A673 (cell line): ENCODE data around the gene SLN. TPM values are rescaled to one million over a fixed set of nuclear protein-coding genes. Genes with fewer than 3 reads are reported as not detected.

Source experiments
- BruUV-seq: library from RNA; stranded (reverse); fragments of 400-500 nt; replicated peaks from 2 replicates; lab custom pipeline; 2021; lab: Mats Ljungman, UMichigan
- CTCF ChIA-PET: fragments of 300-600 bp; sonication (Branson Sonifier 250); formaldehyde crosslinking; loops from one replicate; lab custom pipeline; 2022; ENCODE audit warnings: antibody characterized with exemption; lab: Charles Lee
- POLR2A ChIA-PET: fragments of 300-600 bp; sonication (Branson Sonifier 250); formaldehyde crosslinking; loops from one replicate; lab custom pipeline; 2022; ENCODE audit warnings: antibody characterized with exemption; ENCODE audit not compliant: low non-redundant PET; lab: Charles Lee
- DNase-seq: peaks from one replicate; pipeline ENCODE4 v3.0.0-alpha.2; 2015; ENCODE audit warnings: low spot score
- H3K27ac ChIP-seq: fragments of 200-600 bp; sonication (generic); 2 replicates; pipeline ENCODE4 v1.5.1; 2016; ENCODE audit warnings: mixed run types, low read depth, mild to moderate bottlenecking, mixed read lengths, antibody characterized with exemption, low read length; ENCODE audit not compliant: poor library complexity, severe bottlenecking
- H3K27me3 ChIP-seq: fragments of 200-600 bp; sonication (generic); replicated peaks from 2 replicates; pipeline ENCODE4 v1.6.1; 2017; ENCODE audit warnings: mixed run types, low read depth, mild to moderate bottlenecking, mixed read lengths, antibody characterized with exemption, low read length; ENCODE audit not compliant: insufficient read depth, poor library complexity
- H3K36me3 ChIP-seq: fragments of 200-600 bp; sonication (generic); 2 replicates; pipeline ENCODE4 v1.6.1; 2016; ENCODE audit warnings: mixed run types, mild to moderate bottlenecking, mixed read lengths, antibody characterized with exemption, low read length; ENCODE audit not compliant: insufficient read depth, poor library complexity, severe bottlenecking
- H3K4me1 ChIP-seq: fragments of 200-600 bp; sonication (generic); 2 replicates; pipeline ENCODE4 v1.6.1; 2017; ENCODE audit warnings: mixed run types, mild to moderate bottlenecking, mixed read lengths, antibody characterized with exemption, low read length; ENCODE audit not compliant: insufficient read depth, poor library complexity, severe bottlenecking
- H3K4me3 ChIP-seq: fragments of 200-600 bp; sonication (generic); 2 replicates; pipeline ENCODE4 v1.5.1; 2016; ENCODE audit warnings: low read depth, mixed run types, mild to moderate bottlenecking, mixed read lengths, low read length; ENCODE audit not compliant: poor library complexity, severe bottlenecking
- H3K9me3 ChIP-seq: fragments of 200-600 bp; sonication (generic); 2 replicates; pipeline ENCODE4 v1.6.1; 2016; ENCODE audit warnings: mixed run types, low read depth, mild to moderate bottlenecking, mixed read lengths, antibody characterized with exemption, low read length; ENCODE audit not compliant: poor library complexity, severe bottlenecking
- EZH2 ChIP-seq: fragments of 200-600 bp; sonication (generic); IDR thresholded peaks from 2 replicates; pipeline ENCODE4 v1.6.1; 2017; ENCODE audit warnings: borderline replicate concordance, low read depth, mild to moderate bottlenecking, mixed read lengths, antibody characterized with exemption, low read length; ENCODE audit not compliant: poor library complexity, severe bottlenecking
- intact Hi-C: fragments of 100-400 bp; cut with micrococcal nuclease; formaldehyde crosslinking; loops from one replicate; pipeline ENCODE4 v1.10.0; 2022; ENCODE audit not compliant: unreplicated experiment
- total RNA-seq: library from RNA; stranded (reverse); gene quantifications from 2 replicates; pipeline ENCODE4 v1.2.3, GENCODE V29; 2021
- TF ChIP-seq, protein P1 (sequence below): fragments of 300-800, 200-600 bp; sonication (generic); conservative IDR thresholded peaks from 2 replicates; pipeline ENCODE4 v1.5.1; 2017; ENCODE audit warnings: low read depth, mild to moderate bottlenecking, antibody characterized with exemption, low read length, moderate library complexity, mixed read lengths

SLN gene
- total RNA-seq, 1 experiment from 2014 or later = 0.58 TPM

- no peaks in the 10 kb centered on the region for H3K9me3 ChIP-seq
- no peak for DNase-seq
- no peak overlapping the region for H3K27ac ChIP-seq
- TF ChIP-seq, protein P1, sequence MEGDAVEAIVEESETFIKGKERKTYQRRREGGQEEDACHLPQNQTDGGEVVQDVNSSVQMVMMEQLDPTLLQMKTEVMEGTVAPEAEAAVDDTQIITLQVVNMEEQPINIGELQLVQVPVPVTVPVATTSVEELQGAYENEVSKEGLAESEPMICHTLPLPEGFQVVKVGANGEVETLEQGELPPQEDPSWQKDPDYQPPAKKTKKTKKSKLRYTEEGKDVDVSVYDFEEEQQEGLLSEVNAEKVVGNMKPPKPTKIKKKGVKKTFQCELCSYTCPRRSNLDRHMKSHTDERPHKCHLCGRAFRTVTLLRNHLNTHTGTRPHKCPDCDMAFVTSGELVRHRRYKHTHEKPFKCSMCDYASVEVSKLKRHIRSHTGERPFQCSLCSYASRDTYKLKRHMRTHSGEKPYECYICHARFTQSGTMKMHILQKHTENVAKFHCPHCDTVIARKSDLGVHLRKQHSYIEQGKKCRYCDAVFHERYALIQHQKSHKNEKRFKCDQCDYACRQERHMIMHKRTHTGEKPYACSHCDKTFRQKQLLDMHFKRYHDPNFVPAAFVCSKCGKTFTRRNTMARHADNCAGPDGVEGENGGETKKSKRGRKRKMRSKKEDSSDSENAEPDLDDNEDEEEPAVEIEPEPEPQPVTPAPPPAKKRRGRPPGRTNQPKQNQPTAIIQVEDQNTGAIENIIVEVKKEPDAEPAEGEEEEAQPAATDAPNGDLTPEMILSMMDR = no peak
- TF ChIP-seq EZH2 = no peak
- ChIA-PET CTCF (no interaction called here), POLR2A (interaction anchor here (0.5 kb wide), 1 partner anchor 18 kb away, joined by 3 read pairs; no protein-coding TSS in a partner anchor)
- intact Hi-C loops = no loop called here
- no peaks in the 10 kb centered on the region for H3K4me1 ChIP-seq
- peaks cover 2% of the 10 kb centered on the region for H3K27me3 ChIP-seq
- no TSS peak for BruUV-seq
- H3K36me3 ChIP-seq = no peaks in the 10 kb centered on the region
- H3K4me3 ChIP-seq = no peak overlapping the region
Observed at GRCh38 chr11:107675902-107676301, 36.0 kb downstream of the SLN start.

DNA sequence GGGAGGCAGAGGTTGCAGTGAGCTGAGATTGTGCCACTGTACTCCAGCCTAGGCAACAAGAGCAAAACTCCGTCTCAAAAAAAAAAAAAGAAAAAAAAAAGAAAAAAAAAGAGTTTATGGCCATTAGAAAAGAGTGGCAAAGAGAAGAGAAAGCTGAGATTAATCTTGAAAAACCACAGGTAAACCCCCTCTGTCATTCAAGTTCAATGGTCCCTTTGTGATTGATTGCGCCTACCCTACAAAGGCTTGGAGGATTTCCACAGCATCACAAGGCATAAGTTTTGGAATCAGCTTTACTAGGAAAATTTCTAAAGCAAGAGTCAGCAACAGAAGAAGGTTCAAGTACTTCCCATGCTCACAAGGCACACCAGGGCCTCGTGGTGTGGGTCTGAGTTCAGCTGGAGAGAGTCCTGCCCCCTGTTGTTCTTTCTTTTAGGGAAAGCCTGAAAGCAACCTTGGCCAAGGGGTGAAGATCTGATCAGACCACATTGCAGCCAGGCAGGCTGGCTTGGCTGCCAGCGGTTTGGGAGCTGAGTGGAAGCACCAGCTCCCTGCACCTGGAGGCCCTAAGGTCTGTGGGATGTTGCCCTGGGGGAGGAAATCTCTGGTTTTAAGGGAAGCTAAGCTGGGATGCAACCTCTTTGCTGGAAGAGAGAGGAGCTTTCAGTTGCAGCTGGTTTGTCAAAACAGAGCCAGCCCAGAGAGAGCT is 41.8 kb downstream of the SLN start:
- BruUV-seq = no TSS peak
- TF ChIP-seq EZH2 = no peak
- TF ChIP-seq, protein P1 = no peak
- Histone ChIP-seq H3K27me3 (no peaks in the 10 kb centered on the region), H3K36me3 (no peaks in the 10 kb centered on the region), H3K4me1 (peaks cover 3% of the 10 kb centered on the region), H3K9me3 (no peaks in the 10 kb centered on the region), H3K27ac (no peak overlapping the region), H3K4me3 (no peak overlapping the region)
- POLR2A ChIA-PET = no interaction called here
- no peak for DNase-seq
- intact Hi-C loops = no loop called here
- CTCF ChIA-PET = no interaction called here

DNA sequence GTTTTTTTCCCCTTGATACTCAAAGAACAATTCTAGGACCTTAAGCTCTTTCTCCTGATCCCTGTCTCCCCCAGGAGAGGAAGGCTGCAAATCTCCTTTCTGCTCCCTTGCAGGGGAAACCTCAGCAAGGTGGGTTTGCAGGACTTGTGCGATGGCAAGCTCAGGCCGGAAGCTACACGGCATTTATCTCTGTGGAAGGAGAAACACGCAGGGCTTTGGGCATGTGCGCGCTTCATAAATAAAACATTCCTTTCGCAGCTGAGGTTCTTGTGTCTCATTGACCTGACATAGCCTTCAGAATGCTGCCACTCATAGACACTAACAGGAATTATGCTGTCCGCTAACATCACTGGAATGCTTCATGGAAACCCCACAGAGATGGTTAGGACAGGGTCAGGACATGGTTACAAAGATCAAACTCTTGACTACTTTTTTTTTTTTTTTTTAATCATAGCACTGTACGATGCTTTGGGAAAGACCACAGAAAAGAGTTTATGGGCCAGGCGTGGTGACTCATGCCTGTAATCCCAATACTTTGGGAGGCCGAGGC is 42.6 kb downstream of the SLN start:
- POLR2A ChIA-PET = no interaction called here
- no peaks in the 10 kb centered on the region for H3K9me3 ChIP-seq
- H3K27ac ChIP-seq = no peak overlapping the region
- H3K36me3 ChIP-seq = no peaks in the 10 kb centered on the region
- BruUV-seq = no TSS peak
- intact Hi-C loops = no loop called here
- CTCF ChIA-PET = no interaction called here
- TF ChIP-seq EZH2 = no peak
- TF ChIP-seq, protein P1 = no peak
- H3K4me3 ChIP-seq = no peak overlapping the region
- no peak for DNase-seq
- H3K27me3 ChIP-seq = peaks cover 7% of the 10 kb centered on the region
- H3K4me1 ChIP-seq = peaks cover 10% of the 10 kb centered on the region
